MCF 10A (cell line): Measurements from ENCODE around the gene WNT7B. TPM values are rescaled to one million over a fixed set of nuclear protein-coding genes. Genes with fewer than 3 reads are reported as not detected.

Source experiments
- BruUV-seq: library from RNA; stranded (reverse); fragments of 400-500 nt; replicated peaks from 2 replicates; lab custom pipeline; 2021; lab: Mats Ljungman, UMichigan
- CTCF ChIA-PET: fragments of 300-600 bp; sonication (Branson Sonifier 250); formaldehyde crosslinking; extraction: SDS; loops from one replicate; lab custom pipeline; 2021; ENCODE audit warnings: antibody characterized with exemption, inconsistent platforms; lab: Yijun Ruan, JAX
- POLR2A ChIA-PET: fragments of 300-600, 350-650 bp; sonication (Branson Sonifier 250); formaldehyde crosslinking; extraction: SDS; loops from one replicate; lab custom pipeline; 2020; ENCODE audit warnings: antibody characterized with exemption, inconsistent platforms; lab: Yijun Ruan, JAX
- DNase-seq: peaks from one replicate; pipeline ENCODE4 v3.0.0-alpha.2; 2018; ENCODE audit not compliant: unreplicated experiment
- H3K27ac Mint-ChIP-seq: one replicate; pipeline ENCODE4 v1.8.0; 2022; ENCODE audit warnings: mild to moderate bottlenecking, low read depth, mixed read lengths; ENCODE audit not compliant: unreplicated experiment
- H3K27me3 Mint-ChIP-seq: one replicate; pipeline ENCODE4 v1.8.0; 2022; ENCODE audit warnings: mixed read lengths; ENCODE audit not compliant: insufficient read depth, unreplicated experiment
- H3K36me3 Mint-ChIP-seq: one replicate; pipeline ENCODE4 v1.8.0; 2022; ENCODE audit warnings: mild to moderate bottlenecking, moderate library complexity, mixed read lengths; ENCODE audit not compliant: insufficient read depth, unreplicated experiment
- H3K4me1 Mint-ChIP-seq: one replicate; pipeline ENCODE4 v1.8.0; 2022; ENCODE audit warnings: mixed read lengths; ENCODE audit not compliant: insufficient read depth, unreplicated experiment
- H3K4me3 Mint-ChIP-seq: one replicate; pipeline ENCODE4 v1.8.0; 2022; ENCODE audit warnings: mild to moderate bottlenecking, moderate library complexity, mixed read lengths; ENCODE audit not compliant: unreplicated experiment
- H3K9me3 Mint-ChIP-seq: one replicate; pipeline ENCODE4 v1.8.0; 2022; ENCODE audit warnings: mixed read lengths; ENCODE audit not compliant: unreplicated experiment
- CTCF ChIP-seq: fragments of 200-600 bp; IDR thresholded peaks from one replicate; pipeline ENCODE4 v1.8.0; 2022; ENCODE audit warnings: antibody characterized with exemption, mild to moderate bottlenecking; ENCODE audit not compliant: unreplicated experiment
- intact Hi-C: fragments of 100-400 bp; cut with micrococcal nuclease; formaldehyde crosslinking; loops from 2 replicates; pipeline ENCODE4 v1.14.1; 2022
- total RNA-seq: library from RNA; stranded (reverse); gene quantifications from 2 replicates; pipeline ENCODE4 v1.2.3, GENCODE V29; 2022

The WNT7B gene
- total RNA-seq, 1 experiment from 2014 or later, result 0.28 TPM

- DNase-seq, result no peak
- H3K36me3 Mint-ChIP-seq, result no peaks in the 10 kb centered on the region
- peaks cover 7% of the 10 kb centered on the region for H3K9me3 Mint-ChIP-seq
- H3K4me1 Mint-ChIP-seq, result peaks cover 24% of the 10 kb centered on the region
- POLR2A ChIA-PET, result interaction anchor here (1.4 kb wide), 1 partner anchor 70 kb away, joined by 4 read pairs; no protein-coding TSS in a partner anchor
- no peak overlapping the region for H3K27ac Mint-ChIP-seq
- no peaks in the 10 kb centered on the region for H3K27me3 Mint-ChIP-seq
- intact Hi-C loops, result loop anchor here (2.0 kb wide), 1 partner anchor 15 kb away; no protein-coding TSS in a partner anchor
- CTCF ChIA-PET, result interaction anchor here (0.6 kb wide), 1 partner anchor 14 kb away, joined by 6 read pairs; no protein-coding TSS in a partner anchor
- no peak overlapping the region for H3K4me3 Mint-ChIP-seq
- no peak for TF ChIP-seq CTCF
- BruUV-seq, result no TSS peak
Observed at GRCh38 chr22:45933506-45934167, 43.3 kb downstream of the WNT7B start.

DNA sequence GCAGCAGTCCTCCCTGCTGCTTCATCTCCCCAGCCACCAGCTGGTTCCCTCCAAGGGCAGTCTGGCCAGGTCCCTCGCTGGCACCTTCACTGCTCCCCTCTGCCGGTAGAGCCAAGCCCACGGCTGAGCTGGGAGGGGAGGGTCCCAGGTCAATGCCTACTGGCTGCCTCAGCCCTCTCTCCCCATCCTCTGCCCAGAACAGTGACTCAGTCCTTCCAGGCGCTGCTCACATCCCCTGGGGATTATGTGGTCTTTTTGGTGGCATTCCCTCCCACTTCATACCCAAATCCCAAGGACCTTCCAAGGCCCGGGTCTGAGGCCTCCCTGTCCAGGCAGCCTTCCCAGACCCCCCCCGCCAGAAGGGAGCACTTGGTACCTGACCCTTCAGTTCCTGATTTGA, 44.9 kb downstream of the WNT7B start:
- no TSS peak for BruUV-seq
- intact Hi-C loops, result no loop called here
- ChIA-PET CTCF (no interaction called here), POLR2A (no interaction called here)
- no peak for TF ChIP-seq CTCF
- Mint-ChIP-seq H3K9me3 (no peaks in the 10 kb centered on the region), H3K4me1 (peaks cover 24% of the 10 kb centered on the region), H3K4me3 (no peak overlapping the region), H3K27me3 (no peaks in the 10 kb centered on the region), H3K27ac (no peak overlapping the region), H3K36me3 (no peaks in the 10 kb centered on the region)
- DNase-seq, result no peak

- ChIA-PET POLR2A (no interaction called here), CTCF (no interaction called here)
- intact Hi-C loops, result no loop called here
- BruUV-seq, result no TSS peak
- Mint-ChIP-seq H3K4me3 (no peak overlapping the region), H3K27ac (no peak overlapping the region), H3K36me3 (no peaks in the 10 kb centered on the region), H3K27me3 (no peaks in the 10 kb centered on the region), H3K9me3 (no peaks in the 10 kb centered on the region), H3K4me1 (peaks cover 24% of the 10 kb centered on the region)
- DNase-seq, result no peak
- no peak for TF ChIP-seq CTCF
Observed at GRCh38 chr22:45931042-45931441, 45.9 kb downstream of the WNT7B start.

GRCh38 chr22:45930324-45930723, 46.6 kb downstream of the WNT7B start:
- CTCF ChIA-PET, result no interaction called here
- H3K4me3 Mint-ChIP-seq, result no peak overlapping the region
- H3K27me3 Mint-ChIP-seq, result no peaks in the 10 kb centered on the region
- POLR2A ChIA-PET, result no interaction called here
- no peak for TF ChIP-seq CTCF
- intact Hi-C loops, result no loop called here
- no peak for DNase-seq
- BruUV-seq, result no TSS peak
- H3K27ac Mint-ChIP-seq, result no peak overlapping the region
- H3K4me1 Mint-ChIP-seq, result peaks cover 20% of the 10 kb centered on the region
- H3K36me3 Mint-ChIP-seq, result no peaks in the 10 kb centered on the region
- H3K9me3 Mint-ChIP-seq, result no peaks in the 10 kb centered on the region
